CD8-positive, alpha-beta memory T cell (primary cell): ENCODE measurements around the gene INPP5B. TPM values are rescaled to one million over a fixed set of nuclear protein-coding genes. Genes with fewer than 3 reads are reported as not detected.

Experiments used
- CTCF ChIA-PET: fragments of 350-600 bp; sonication (Branson Sonifier 250); formaldehyde crosslinking; loops from one replicate; lab custom pipeline; 2021; ENCODE audit warnings: antibody characterized with exemption; lab: Charles Lee
- POLR2A ChIA-PET: fragments of 350-600 bp; sonication (Branson Sonifier 250); formaldehyde crosslinking; loops from one replicate; lab custom pipeline; 2021; ENCODE audit warnings: antibody characterized with exemption; lab: Charles Lee
- DNase-seq, 5 donors: peaks; one replicate each; pipeline versions ENCODE4 v3.0.0 to v3.0.0-alpha.2; 2020 to 2022; ENCODE audit warnings: mixed read lengths in 1 of 5
- H3K27ac ChIP-seq: one replicate; pipeline ENCODE4 v1.7.0; 2013; ENCODE audit warnings: low read depth, mild to moderate bottlenecking, low read length, moderate library complexity
- H3K27me3 ChIP-seq: 2 replicates; pipeline ENCODE4 v1.7.0; 2013; ENCODE audit warnings: low read length, mild to moderate bottlenecking; ENCODE audit not compliant: insufficient read depth, poor library complexity, severe bottlenecking
- H3K36me3 ChIP-seq: 2 replicates; pipeline ENCODE4 v1.7.0; 2013; ENCODE audit warnings: mild to moderate bottlenecking, low read length, moderate library complexity; ENCODE audit not compliant: insufficient read depth
- H3K4me1 ChIP-seq: 2 replicates; pipeline ENCODE4 v1.7.0; 2013; ENCODE audit warnings: mild to moderate bottlenecking, low read length, moderate library complexity; ENCODE audit not compliant: insufficient read depth
- H3K4me3 ChIP-seq: 2 replicates; pipeline ENCODE4 v1.7.0; 2013; ENCODE audit warnings: mild to moderate bottlenecking, low read length
- H3K9me3 ChIP-seq: 2 replicates; pipeline ENCODE4 v1.7.0; 2013; ENCODE audit warnings: mild to moderate bottlenecking, low read length
- H3K27ac Mint-ChIP-seq, 8 donors: one replicate each; pipeline ENCODE4 v1.8.0; 2020 to 2021; ENCODE audit warnings: mixed read lengths in 8 of 8, mild to moderate bottlenecking in 6 of 8, inconsistent platforms in 3 of 8, moderate library complexity in 3 of 8
- H3K27me3 Mint-ChIP-seq, 2 donors: one replicate each; pipeline ENCODE4 v1.8.0; 2020 to 2021; ENCODE audit warnings: mixed read lengths in 2 of 2, mild to moderate bottlenecking in 1 of 2, moderate library complexity in 1 of 2
- H3K36me3 Mint-ChIP-seq, 3 donors: one replicate each; pipeline ENCODE4 v1.8.0; 2020 to 2021; ENCODE audit warnings: mixed read lengths in 3 of 3, inconsistent platforms in 1 of 3, mild to moderate bottlenecking in 1 of 3
- H3K4me1 Mint-ChIP-seq, 3 donors: one replicate each; pipeline ENCODE4 v1.8.0; 2020 to 2021; ENCODE audit warnings: mixed read lengths in 3 of 3, inconsistent platforms in 1 of 3, mild to moderate bottlenecking in 1 of 3
- H3K4me3 Mint-ChIP-seq, 7 donors: one replicate each; pipeline ENCODE4 v1.8.0; 2020 to 2021; ENCODE audit warnings: mixed read lengths in 7 of 7, mild to moderate bottlenecking in 6 of 7, moderate library complexity in 4 of 7, inconsistent platforms in 2 of 7
- H3K9me3 Mint-ChIP-seq, 5 donors: one replicate each; pipeline ENCODE4 v1.8.0; 2020 to 2022; ENCODE audit warnings: mixed read lengths in 5 of 5, mild to moderate bottlenecking in 3 of 5, moderate library complexity in 2 of 5, inconsistent platforms in 1 of 5
- polyA plus RNA-seq: library from polyadenylated mRNA; unstranded; fragments of 300-500 nt; fragmentation: Illumina TruSeq; gene quantifications from one replicate; pipeline ENCODE4 v1.2.3, GENCODE V29; 2021
- total RNA-seq, 2 experiments: library from RNA; stranded (reverse); gene quantifications; one replicate each; pipeline ENCODE4 v1.2.3, GENCODE V29; 2021

INPP5B gene
- total and polyA plus RNA-seq, 3 experiments from 2014 or later, result 22.9 to 25.1 (median 24.1) TPM

- Histone ChIP-seq H3K4me3 (peak overlapping the region; percentile 47), H3K4me1 (peaks cover 16% of the 10 kb centered on the region), H3K36me3 (no peaks in the 10 kb centered on the region), H3K27ac (peak overlapping the region; percentile 47), H3K27me3 (no peaks in the 10 kb centered on the region), H3K9me3 (no peaks in the 10 kb centered on the region)
- Mint-ChIP-seq H3K4me3 (peak overlapping the region; percentile 91 to 99 (median 94)), H3K36me3 (peaks cover 0 to 17% (median 0%) of the 10 kb centered on the region in 3 donors), H3K4me1 (peaks cover 32 to 46% (median 40%) of the 10 kb centered on the region in 3 donors), H3K27me3 (no peaks in the 10 kb centered on the region), H3K9me3 (no peaks in the 10 kb centered on the region), H3K27ac (peak overlapping the region; percentile 80 to 98 (median 90))
- peak; percentile 95 to 97 (median 96) for DNase-seq
- POLR2A ChIA-PET, result interaction anchor here (0.6 to 1.2 kb wide), 6 partner anchors 9 to 1306 kb away, joined by 3 to 6 read pairs (median 4); partner anchors contain the start of genes INPP5B and SF3A3
- CTCF ChIA-PET, result interaction anchor here (2.4 kb wide), 1 partner anchor 72 kb away, joined by 9 read pairs; the partner anchor contains the start of gene MTF1
Measured at GRCh38 chr1:37931361-37932158, 15.3 kb downstream of the INPP5B start.

- H3K4me1 ChIP-seq, result peaks cover 21% of the 10 kb centered on the region
- H3K27ac ChIP-seq, result peak overlapping the region; percentile 41
- no peaks in the 10 kb centered on the region for H3K9me3 Mint-ChIP-seq
- no peaks in the 10 kb centered on the region for H3K36me3 ChIP-seq
- peak overlapping the region; percentile 47 for H3K4me3 ChIP-seq
- peak in 1 of 5 donors; percentile 6 for DNase-seq
- peak overlapping the region; percentile 72 to 98 (median 90) for H3K27ac Mint-ChIP-seq
- no peaks in the 10 kb centered on the region for H3K9me3 ChIP-seq
- H3K36me3 Mint-ChIP-seq, result peaks cover 0 to 14% (median 0%) of the 10 kb centered on the region in 3 donors
- peaks cover 36 to 52% (median 45%) of the 10 kb centered on the region in 3 donors for H3K4me1 Mint-ChIP-seq
- POLR2A ChIA-PET, result interaction anchor here (0.7 to 1.2 kb wide), 2 partner anchors 8 to 18 kb away, joined by 3 to 4 read pairs; no protein-coding TSS in a partner anchor
- H3K27me3 Mint-ChIP-seq, result no peaks in the 10 kb centered on the region
- no peaks in the 10 kb centered on the region for H3K27me3 ChIP-seq
- peak overlapping the region; percentile 91 to 99 (median 94) for H3K4me3 Mint-ChIP-seq
- CTCF ChIA-PET, result interaction anchor here (2.4 kb wide), 1 partner anchor 71 kb away, joined by 9 read pairs; the partner anchor contains the start of gene MTF1
Measured at GRCh38 chr1:37931102-37931360, 15.8 kb downstream of the INPP5B start.

DNA sequence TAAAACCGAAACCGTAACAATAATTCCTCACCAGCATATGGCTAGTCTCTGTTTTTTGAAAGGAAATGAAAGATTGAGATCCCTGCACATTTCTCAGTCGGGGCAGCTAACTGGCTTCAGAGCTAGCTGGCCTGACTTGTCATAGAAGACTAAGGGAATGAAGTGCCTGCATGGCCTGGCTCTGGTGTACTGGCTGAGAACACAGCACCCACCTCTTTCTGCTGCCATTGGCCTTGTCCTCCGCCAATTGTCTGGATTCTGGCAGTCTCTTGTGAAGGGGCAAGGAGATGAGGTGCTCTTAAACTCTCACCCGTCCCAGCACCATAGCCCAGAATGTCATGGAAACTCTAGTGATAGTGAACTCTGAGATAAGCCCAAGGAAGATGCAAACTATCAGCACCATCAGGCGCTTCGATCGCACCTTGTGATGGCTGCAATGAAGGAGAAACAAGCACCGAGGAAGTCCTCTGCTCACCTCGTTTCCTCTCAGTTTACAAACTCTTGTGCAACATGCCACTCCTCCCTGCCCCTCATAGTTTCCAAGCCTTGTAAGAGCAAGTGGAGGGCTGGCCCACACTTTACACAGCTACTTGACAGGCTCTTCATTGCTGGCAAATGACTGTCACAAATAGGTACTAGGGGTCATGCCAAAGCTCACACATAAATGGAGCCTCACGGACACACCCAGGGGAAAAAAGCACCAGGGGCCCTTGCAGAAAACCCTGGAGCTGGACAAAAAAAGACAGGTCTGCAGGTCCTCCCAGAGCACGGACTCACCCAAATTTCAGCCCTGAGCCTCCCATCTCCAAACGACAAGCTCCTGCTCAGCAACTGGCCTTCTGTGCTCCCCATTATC is 16.4 kb downstream of the INPP5B start:
- H3K4me1 Mint-ChIP-seq, result peaks cover 42 to 57% (median 50%) of the 10 kb centered on the region in 3 donors
- Histone ChIP-seq H3K9me3 (no peaks in the 10 kb centered on the region), H3K4me3 (peak overlapping the region; percentile 47), H3K36me3 (no peaks in the 10 kb centered on the region), H3K27ac (peak overlapping the region; percentile 41), H3K4me1 (peaks cover 27% of the 10 kb centered on the region), H3K27me3 (no peaks in the 10 kb centered on the region)
- H3K27ac Mint-ChIP-seq, result peak overlapping the region; percentile 51 to 98 (median 88)
- no peaks in the 10 kb centered on the region for H3K27me3 Mint-ChIP-seq
- H3K4me3 Mint-ChIP-seq, result peak overlapping the region; percentile 91 to 99 (median 94)
- no peaks in the 10 kb centered on the region for H3K9me3 Mint-ChIP-seq
- ChIA-PET POLR2A (no interaction called here), CTCF (interaction anchor here (2.4 kb wide), 1 partner anchor 71 kb away, joined by 9 read pairs; the partner anchor contains the start of gene MTF1)
- DNase-seq, result peak in 4 of 5 donors; percentile 9 to 59 (median 26)
- peaks cover 0 to 13% (median 0%) of the 10 kb centered on the region in 3 donors for H3K36me3 Mint-ChIP-seq

DNA sequence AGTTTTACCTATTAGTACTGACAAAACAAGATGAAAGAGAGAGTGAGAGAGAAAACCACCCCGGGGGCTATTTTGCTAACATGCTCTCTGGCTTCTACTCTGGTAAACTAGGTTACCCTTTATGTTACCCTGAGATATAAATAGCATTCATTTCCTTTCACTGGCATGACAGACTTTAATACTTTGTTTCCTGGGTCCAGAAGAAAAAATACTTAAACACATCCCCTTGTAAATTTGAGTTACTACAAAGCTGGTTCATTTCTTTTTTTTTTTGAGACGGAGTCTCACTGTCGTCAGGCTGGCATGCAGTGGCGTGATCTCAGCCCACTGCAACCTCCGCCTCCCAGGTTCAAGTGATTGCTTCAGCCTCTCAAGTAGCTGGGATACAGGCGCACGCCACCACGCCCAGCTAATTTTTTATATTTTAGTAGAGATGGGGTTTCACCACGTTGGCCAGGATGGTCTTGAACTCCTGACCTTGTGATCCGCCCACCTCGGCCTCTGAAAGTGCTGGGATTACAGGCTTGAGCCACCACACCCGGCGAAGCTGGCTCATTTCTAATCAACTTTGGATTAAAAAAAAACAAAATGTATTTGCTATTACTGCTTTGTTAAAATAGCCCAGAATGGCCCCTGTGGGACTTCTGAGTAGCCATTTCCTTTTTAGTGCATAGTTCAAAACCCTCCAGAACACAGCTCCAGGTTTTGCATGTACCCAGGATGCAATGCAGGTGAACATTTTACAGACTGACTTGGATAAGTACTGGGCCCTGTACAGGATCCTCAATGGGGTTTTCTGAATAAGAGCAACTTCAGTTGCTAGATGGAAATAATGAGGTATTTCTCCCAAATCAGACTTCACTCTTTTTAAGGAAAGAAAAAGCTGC is 20.6 kb downstream of the INPP5B start:
- Mint-ChIP-seq H3K4me1 (peaks cover 48 to 72% (median 65%) of the 10 kb centered on the region in 3 donors), H3K9me3 (no peaks in the 10 kb centered on the region), H3K27ac (peak overlapping the region; percentile 47 to 98 (median 79)), H3K4me3 (peak overlapping the region; percentile 31 to 78 (median 59)), H3K27me3 (no peaks in the 10 kb centered on the region), H3K36me3 (peaks cover 0 to 9% (median 8%) of the 10 kb centered on the region in 3 donors)
- no peaks in the 10 kb centered on the region for H3K9me3 ChIP-seq
- H3K27ac ChIP-seq, result no peak overlapping the region
- peaks cover 36% of the 10 kb centered on the region for H3K4me1 ChIP-seq
- CTCF ChIA-PET, result interaction anchor here (1.3 to 2.1 kb wide), 3 partner anchors 51 to 66 kb away, joined by 3 to 7 read pairs (median 5); partner anchors contain the start of gene MTF1
- no peaks in the 10 kb centered on the region for H3K27me3 ChIP-seq
- no peaks in the 10 kb centered on the region for H3K36me3 ChIP-seq
- peak overlapping the region; percentile 14 for H3K4me3 ChIP-seq
- POLR2A ChIA-PET, result no interaction called here
- DNase-seq, result peak in 2 of 5 donors; percentile 17 to 21

DNA sequence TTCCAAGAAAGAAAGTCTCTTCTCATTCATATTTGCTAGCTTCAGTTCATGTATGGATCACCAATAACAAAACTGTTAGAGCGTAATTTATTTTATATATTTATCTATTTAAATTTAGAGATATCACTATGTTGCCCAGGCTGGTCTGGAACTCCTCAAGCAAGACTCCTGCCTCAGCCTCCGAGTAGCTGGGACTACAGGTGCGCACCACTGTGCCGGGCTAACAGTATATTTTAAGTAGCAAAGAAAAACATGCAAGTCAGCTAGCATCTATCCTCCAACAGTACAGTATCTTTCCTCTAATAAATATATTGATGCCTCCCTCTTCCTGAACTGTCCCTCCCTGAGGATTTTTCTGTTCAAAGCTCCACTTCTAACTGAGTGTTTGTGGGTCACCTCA is 21.5 kb downstream of the INPP5B start:
- no peak overlapping the region for H3K27ac ChIP-seq
- H3K4me3 ChIP-seq, result no peak overlapping the region
- no peaks in the 10 kb centered on the region for H3K9me3 ChIP-seq
- no peaks in the 10 kb centered on the region for H3K27me3 Mint-ChIP-seq
- H3K36me3 ChIP-seq, result no peaks in the 10 kb centered on the region
- H3K4me3 Mint-ChIP-seq, result peak overlapping the region; percentile 1 to 78 (median 59)
- POLR2A ChIA-PET, result no interaction called here
- no peak for DNase-seq
- peaks cover 0 to 8% (median 5%) of the 10 kb centered on the region in 3 donors for H3K36me3 Mint-ChIP-seq
- H3K4me1 ChIP-seq, result peaks cover 30% of the 10 kb centered on the region
- peak overlapping the region in 7 of 8 donors; percentile 31 to 98 (median 79) for H3K27ac Mint-ChIP-seq
- peaks cover 40 to 71% (median 55%) of the 10 kb centered on the region in 3 donors for H3K4me1 Mint-ChIP-seq
- no peaks in the 10 kb centered on the region for H3K9me3 Mint-ChIP-seq
- H3K27me3 ChIP-seq, result no peaks in the 10 kb centered on the region
- CTCF ChIA-PET, result interaction anchor here (1.3 to 1.6 kb wide), 2 partner anchors 51 to 65 kb away, joined by 3 to 7 read pairs; partner anchors contain the start of gene MTF1

- POLR2A ChIA-PET, result interaction anchor here (1.0 kb wide), 1 partner anchor 8 kb away, joined by 3 read pairs; no protein-coding TSS in a partner anchor
- H3K4me1 ChIP-seq, result peaks cover 21% of the 10 kb centered on the region
- H3K9me3 ChIP-seq, result no peaks in the 10 kb centered on the region
- CTCF ChIA-PET, result interaction anchor here (0.9 kb wide), 1 partner anchor 9 kb away, joined by 3 read pairs; no protein-coding TSS in a partner anchor
- no peaks in the 10 kb centered on the region for H3K27me3 Mint-ChIP-seq
- no peaks in the 10 kb centered on the region for H3K36me3 ChIP-seq
- peak overlapping the region; percentile 26 to 83 (median 75) for H3K27ac Mint-ChIP-seq
- no peaks in the 10 kb centered on the region for H3K27me3 ChIP-seq
- H3K9me3 Mint-ChIP-seq, result no peaks in the 10 kb centered on the region
- no peak overlapping the region for H3K27ac ChIP-seq
- peak overlapping the region in 4 of 7 donors; percentile 2 to 51 (median 22) for H3K4me3 Mint-ChIP-seq
- H3K4me1 Mint-ChIP-seq, result peaks cover 44 to 74% (median 57%) of the 10 kb centered on the region in 3 donors
- no peak overlapping the region for H3K4me3 ChIP-seq
- peaks cover 0 to 11% (median 8%) of the 10 kb centered on the region in 3 donors for H3K36me3 Mint-ChIP-seq
- no peak for DNase-seq
Measured at GRCh38 chr1:37923551-37923889, 23.3 kb downstream of the INPP5B start.
